GM19324 (cell line): ENCODE results near the gene SKI.

Experiments
- ATAC-seq: cut with Tn5 transposase; IDR thresholded peaks from one replicate; pipeline ENCODE4 v1.9.1; 2021; ENCODE audit warnings: mild to moderate bottlenecking, moderate library complexity; ENCODE audit not compliant: unreplicated experiment, low FRiP score

SKI gene

GRCh38 chr1:2228157-2228594 is at the start of gene SKI:
SKI (plus strand) TSS chr1:2228319; CDS start chr1:2228767, 448 bp downstream.
- ATAC-seq, result no peak

GRCh38 chr1:2178875-2179274 is 49.2 kb upstream of the SKI start:
- no peak for ATAC-seq

- ATAC-seq, result no peak
Observed at GRCh38 chr1:2179283-2180013, 48.7 kb upstream of the SKI start.

GRCh38 chr1:2180297-2181245 is 47.5 kb upstream of the SKI start:
- ATAC-seq, result no peak

- ATAC-seq, result no peak
Observed at GRCh38 chr1:2181271-2181670, 46.8 kb upstream of the SKI start.

- no peak for ATAC-seq
Observed at GRCh38 chr1:2181752-2182151, 46.4 kb upstream of the SKI start.

DNA sequence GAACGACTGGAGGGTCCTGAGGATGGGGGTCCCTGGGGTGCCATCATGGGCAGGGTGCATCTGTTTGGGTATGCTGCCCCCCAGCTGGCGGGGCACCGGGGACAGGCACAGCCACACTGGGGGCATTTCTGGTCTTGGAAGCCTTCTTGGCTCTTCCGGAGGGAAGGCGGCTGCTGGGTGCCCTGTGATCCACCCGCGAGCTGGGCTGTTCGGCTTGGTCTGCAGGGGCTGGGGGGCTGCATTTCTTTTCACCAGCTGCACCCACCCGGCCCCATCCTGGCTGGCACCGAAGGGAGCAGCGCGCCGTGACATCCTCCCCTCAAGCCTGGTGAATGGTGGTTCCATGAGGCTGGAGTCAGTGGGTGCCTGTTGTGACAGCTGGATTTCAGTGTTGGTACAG is 45.7 kb upstream of the SKI start:
- no peak for ATAC-seq

DNA sequence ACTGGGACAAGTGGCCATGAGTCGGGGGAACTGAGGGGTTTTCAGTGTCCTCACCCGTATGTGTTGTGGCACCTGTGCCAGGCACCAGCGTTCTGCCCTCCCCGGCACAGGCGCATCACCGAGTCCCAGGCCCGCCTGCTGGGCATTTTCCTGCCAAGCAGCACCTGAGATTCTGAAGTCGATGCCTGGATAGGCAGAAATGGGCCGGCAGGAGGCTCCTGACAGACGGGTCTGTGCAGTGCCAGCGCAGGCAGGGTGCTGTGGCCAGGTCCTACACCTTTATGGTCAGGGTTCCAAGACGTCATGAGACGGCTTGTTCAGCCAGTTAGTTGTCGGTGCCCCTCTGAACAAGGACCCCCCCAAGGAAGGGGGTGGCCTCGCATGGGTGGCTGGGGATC is 44.2 kb upstream of the SKI start:
- no peak for ATAC-seq

DNA sequence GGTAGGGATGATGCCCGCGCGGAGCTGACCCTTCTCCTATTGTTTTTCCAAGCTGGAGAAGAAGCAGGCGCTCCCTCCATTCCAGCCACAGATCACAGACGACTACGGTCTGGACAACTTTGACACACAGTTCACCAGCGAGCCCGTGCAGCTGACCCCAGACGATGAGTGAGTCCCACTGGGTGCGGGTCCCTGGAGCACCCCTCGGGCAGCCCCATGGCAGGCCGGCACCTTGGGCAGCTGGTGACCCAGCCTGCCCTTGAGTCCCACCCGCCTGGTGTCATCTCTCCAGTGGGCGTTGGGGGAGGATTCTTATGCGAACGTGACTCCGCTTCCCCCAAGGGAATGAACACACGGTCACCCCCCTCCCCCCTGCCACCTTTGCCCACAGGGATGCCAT is 43.6 kb upstream of the SKI start:
- no peak for ATAC-seq

- ATAC-seq, result no peak
Observed at GRCh38 chr1:2184934-2185333, 43.2 kb upstream of the SKI start.

GRCh38 chr1:2185880-2186855 is 42.0 kb upstream of the SKI start:
- no peak for ATAC-seq

GRCh38 chr1:2186901-2187300 is 41.2 kb upstream of the SKI start:
- ATAC-seq, result no peak

DNA sequence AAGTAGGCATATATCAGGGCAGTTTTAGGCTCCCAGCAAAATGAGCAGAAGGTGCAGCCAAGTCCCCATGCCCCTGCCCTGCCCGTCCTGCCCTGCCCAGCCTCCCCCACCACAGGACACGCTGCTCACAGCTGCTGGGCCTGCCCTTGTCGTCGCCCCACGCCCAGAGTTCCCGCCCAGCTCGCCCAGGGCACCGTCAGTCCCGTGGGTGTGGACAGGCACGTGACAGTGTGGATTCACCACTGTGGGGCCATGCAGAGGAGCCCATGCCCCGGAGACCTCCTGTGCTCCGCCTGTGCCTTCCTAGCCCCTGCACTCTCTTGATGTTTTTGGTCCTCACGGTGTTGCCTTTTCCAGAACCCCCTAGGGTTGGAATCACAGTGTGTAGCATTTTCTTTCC is 40.5 kb upstream of the SKI start:
- ATAC-seq, result no peak

GRCh38 chr1:2188336-2188735 is 39.8 kb upstream of the SKI start:
- no peak for ATAC-seq

DNA sequence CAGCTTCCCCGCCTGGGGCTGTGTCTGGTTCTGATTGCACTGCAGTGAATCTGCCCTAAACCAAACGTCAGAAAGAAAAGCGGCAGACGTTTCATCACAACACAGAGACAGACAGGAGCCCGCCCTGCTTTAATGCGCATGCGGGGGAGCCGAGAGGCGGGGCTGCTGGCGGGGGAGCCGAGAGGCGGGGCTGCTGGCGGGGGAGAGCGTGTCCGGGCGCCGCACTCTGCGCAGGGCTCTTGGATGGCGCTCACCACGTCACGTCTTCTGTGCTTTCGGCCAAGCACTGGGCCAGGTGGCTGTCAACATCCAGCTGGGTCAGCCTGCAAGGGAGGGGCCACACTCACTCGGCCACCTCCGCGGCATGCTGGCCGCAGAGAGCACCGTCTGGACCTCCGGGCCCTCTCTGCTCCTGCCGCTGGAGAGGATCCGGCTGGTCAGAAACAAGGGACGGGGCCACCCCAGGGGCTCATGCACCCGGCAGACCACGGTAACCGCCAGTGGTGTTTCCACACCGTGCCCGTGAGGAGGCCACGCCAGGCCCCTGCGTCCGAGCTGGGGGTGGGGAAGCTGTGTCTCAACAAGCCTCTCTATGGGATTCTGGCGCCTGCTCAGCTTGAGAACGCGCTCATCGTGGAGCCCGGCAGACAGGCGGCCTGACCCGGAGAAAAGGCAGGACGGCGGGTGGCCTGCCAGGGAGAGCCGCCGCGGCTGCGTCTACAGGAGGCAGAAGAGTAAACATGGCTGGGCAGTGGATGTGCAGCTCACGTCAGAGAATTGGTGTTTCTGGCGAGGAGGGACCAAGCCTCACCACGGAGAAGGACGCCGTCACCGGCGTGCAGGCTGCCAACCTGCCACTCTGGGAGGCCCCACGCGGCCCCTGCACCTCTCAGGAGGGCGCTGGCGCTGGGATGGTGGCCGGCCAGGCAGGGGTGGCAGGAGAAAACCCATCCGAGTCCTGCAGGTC is 38.4 kb upstream of the SKI start:
- peak; percentile 63 for ATAC-seq

DNA sequence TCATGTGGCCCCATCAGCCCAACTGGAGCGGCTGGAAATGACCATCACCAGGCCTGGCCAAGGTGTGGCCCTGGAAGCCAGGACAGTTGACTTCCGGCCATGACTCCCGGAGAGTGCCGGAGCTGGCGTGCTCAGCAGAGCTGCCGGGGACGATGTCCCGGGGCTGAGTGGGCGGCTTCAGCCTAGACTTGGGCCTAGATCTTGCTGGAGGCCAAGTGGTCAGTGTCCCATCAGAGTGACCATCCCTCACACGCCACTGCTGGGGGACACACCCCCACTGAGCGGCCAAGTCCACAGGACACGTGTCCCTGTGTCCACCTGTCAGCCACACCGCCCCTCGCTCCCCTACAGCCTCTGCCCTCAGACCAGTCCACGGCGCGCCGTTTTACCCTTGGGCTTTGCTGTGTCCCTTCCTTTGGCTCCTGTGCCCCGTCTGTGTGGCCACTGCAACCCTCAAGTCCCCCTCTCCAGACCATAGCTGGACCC is 37.6 kb upstream of the SKI start:
- no peak for ATAC-seq

DNA sequence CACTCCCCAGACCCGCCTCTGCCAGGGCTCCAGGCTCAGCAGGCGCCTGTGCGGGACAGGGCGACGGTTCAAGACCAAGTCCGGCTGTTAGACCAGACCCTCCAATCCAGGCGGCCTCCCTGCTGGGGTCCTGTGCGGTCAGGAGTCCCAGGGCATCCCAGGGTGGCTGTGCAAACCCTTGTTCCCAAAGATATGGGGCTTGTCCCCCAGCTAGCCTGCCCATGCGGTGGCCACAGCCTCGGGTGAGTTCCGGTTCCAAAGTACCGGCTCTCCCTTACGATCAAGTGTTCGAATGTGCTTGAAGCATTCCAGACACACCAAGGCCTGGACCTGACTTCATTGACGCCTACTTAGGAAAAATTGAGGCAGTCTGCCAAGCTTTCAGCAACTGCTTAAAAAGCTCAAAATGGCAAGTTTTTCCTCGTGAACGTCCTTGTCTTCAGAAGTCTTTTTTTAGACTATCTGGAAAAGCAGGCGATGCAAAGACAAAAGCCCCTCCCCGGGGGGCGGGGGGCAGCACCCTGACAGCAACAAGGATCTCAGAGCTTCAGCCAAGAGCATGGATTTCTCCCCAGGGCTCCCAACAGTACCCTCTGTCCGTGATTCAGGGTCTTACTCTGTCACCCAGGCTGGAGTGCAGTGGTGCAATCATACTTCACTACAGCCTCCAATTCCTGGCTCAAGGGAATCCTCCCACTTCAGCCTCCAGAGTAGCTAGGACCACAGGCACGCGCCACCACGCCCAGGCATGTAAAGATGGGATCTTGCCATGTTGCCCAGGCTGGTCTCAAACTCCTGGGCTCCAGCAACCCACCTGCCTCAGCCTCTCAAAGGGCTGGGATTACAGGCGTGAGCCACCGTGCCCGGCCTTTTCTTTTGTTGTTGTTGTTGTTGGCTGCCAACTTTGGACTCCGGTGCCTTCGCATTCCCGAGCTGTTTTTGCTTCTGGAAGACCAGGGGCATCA is 35.8 kb upstream of the SKI start:
- ATAC-seq, result no peak
